ENCODE measurements around the gene SCGB1D1.

Gene SCGB1D1

DNA sequence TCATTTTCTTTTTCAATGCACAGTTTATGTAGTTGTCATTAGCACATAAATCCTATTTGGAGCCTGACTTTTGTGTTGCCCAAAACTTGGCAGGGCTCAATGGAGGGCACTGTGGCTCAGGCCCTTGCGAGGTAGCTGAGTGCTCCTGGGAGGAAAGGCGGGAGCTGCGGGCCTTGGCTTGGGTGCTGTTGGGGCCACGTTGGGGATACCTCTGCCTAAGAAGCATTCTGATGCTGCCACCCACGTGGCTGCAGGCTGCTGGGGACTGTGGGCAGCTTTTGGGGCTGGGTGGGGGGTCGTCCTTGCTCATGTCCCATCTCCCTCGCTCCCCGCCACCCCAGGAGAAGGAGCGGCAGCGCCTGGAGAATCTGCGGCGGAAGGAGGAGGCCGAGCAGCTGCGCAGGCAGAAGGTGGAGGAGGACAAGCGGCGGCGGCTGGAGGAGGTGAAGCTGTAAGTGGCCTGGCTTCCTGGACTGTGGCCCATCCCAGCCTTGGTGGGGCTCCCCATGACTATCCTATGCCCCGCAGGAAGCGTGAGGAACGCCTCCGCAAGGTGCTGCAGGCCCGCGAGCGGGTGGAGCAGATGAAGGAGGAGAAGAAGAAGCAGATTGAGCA lies 45.3 kb upstream of the SCGB1D1 start:
- CTCF ChIA-PET, result no interaction called here

DNA sequence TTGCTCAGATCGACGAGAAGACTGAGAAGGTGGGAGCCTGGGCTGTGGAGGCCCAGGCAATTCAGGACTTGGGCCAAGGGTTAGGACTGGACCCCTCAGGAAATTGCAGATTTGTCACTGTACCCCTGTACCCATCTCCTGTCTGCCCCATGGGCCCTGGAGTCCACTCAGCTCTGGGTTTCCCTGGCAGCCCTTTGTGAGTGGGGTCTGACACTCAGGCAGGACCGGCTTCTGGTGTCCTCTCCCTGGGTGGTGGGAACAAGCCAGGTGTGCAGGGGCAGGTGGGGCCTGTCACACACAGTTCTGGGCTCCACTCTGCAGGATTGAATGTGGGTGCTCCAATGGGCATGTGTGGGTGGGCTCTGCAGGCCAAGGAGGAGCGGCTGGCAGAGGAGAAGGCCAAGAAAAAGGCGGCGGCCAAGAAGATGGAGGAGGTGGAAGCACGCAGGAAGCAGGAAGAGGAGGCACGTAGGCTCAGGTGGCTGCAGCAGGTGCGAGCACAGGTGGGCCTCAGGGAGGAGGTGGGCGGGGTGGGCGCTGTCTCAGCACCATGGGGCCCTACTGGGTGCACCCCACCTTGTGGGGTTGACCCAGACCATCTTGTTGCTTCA lies 44.6 kb upstream of the SCGB1D1 start:
- no peak for TF ChIP-seq TARDBP (IDR thresholded peaks at IDR 0.05)
- no peak for TF ChIP-seq FOXK2 (IDR thresholded peaks at IDR 0.05)
- TF ChIP-seq ELF4 (IDR thresholded peaks at IDR 0.05), result no peak
- no peak for TF ChIP-seq FOXM1 (IDR thresholded peaks at IDR 0.05; ENCODE audit: borderline replicate concordance)
- no peak for TF ChIP-seq CTBP1 (IDR thresholded peaks at IDR 0.05; ENCODE audit: borderline replicate concordance)
- no peak for TF ChIP-seq BHLHE40 (IDR thresholded peaks at IDR 0.05; ENCODE audit: borderline replicate concordance)
- no peak for TF ChIP-seq NFRKB (IDR thresholded peaks at IDR 0.05)
- no peak for TF ChIP-seq FOXA1 (IDR thresholded peaks at IDR 0.05)
- TF ChIP-seq ZNF384 (IDR thresholded peaks at IDR 0.05), result no peak
- no peak for TF ChIP-seq PKNOX1 (IDR thresholded peaks at IDR 0.05)
- TF ChIP-seq L3MBTL2 (conservative IDR thresholded peaks at IDR 0.05), result no peak
- no peak for TF ChIP-seq HDGF (IDR thresholded peaks at IDR 0.05; ENCODE audit: borderline replicate concordance)
- no peak for TF ChIP-seq LEF1 (IDR thresholded peaks at IDR 0.05; ENCODE audit: borderline replicate concordance)
- no peak for TF ChIP-seq SP1 (IDR thresholded peaks at IDR 0.05)
- no peak for TF ChIP-seq ARNT (IDR thresholded peaks at IDR 0.05)
- no peak for TF ChIP-seq SUZ12 (IDR thresholded peaks at IDR 0.05)
- ChIA-PET CTCF (no interaction called here), POLR2A (no interaction called here)
- no peak for DNase-seq (ENCODE audit: extremely low spot score)

More for the DNA sequence above, 45.3 kb upstream of the SCGB1D1 start:
- TF ChIP-seq CTBP1 (IDR thresholded peaks at IDR 0.05; ENCODE audit: borderline replicate concordance) (no peak), ELF4 (IDR thresholded peaks at IDR 0.05) (no peak)
- no peak for DNase-seq (ENCODE audit: extremely low spot score)
- POLR2A ChIA-PET, result interaction anchor here (1.1 kb wide), 1 partner anchor 21 kb away, joined by 3 read pairs; the partner anchor contains the start of gene INCENP

- DNase-seq (ENCODE audit: extremely low spot score), result no peak
- no peak for TF ChIP-seq FOXA1 (IDR thresholded peaks at IDR 0.05)
- TF ChIP-seq SP1 (IDR thresholded peaks at IDR 0.05), result no peak
- no peak for TF ChIP-seq NFRKB (IDR thresholded peaks at IDR 0.05)
- TF ChIP-seq ARNT (IDR thresholded peaks at IDR 0.05), result no peak
- no peak for TF ChIP-seq HDGF (IDR thresholded peaks at IDR 0.05; ENCODE audit: borderline replicate concordance)
- TF ChIP-seq PKNOX1 (IDR thresholded peaks at IDR 0.05), result no peak
- TF ChIP-seq FOXK2 (IDR thresholded peaks at IDR 0.05), result no peak
- TF ChIP-seq SUZ12 (IDR thresholded peaks at IDR 0.05), result no peak
- POLR2A ChIA-PET, result no interaction called here
- CTCF ChIA-PET, result no interaction called here
These were observed 43.4 kb upstream of the SCGB1D1 start for GRCh38 chr11:62146476-62147200.

DNA sequence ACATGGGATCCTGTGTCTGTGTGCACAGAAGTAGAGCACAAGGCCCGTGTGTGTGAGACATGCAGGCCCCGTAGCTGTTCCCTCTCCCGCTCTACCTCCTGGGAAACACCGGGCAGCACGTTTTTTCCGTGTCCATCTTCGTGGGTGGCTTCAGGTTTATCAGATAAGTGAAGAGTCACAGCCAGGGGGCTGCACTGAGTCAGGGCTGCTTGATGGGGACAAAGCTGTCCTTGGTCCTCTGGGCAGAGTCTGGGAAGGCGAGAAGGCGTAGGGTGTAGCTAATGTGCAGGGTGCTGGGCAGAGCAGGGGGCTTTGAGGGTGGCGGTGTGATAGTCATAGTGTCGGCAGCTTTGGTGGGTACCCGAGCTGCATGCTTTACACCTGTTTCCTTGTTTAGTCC lies 42.5 kb upstream of the SCGB1D1 start:
- TF ChIP-seq CTBP1 (IDR thresholded peaks at IDR 0.05; ENCODE audit: borderline replicate concordance), result no peak
- no peak for TF ChIP-seq HDGF (IDR thresholded peaks at IDR 0.05; ENCODE audit: borderline replicate concordance)
- no peak for TF ChIP-seq L3MBTL2 (conservative IDR thresholded peaks at IDR 0.05)
- no peak for TF ChIP-seq ELF4 (IDR thresholded peaks at IDR 0.05)
- no peak for TF ChIP-seq TARDBP (IDR thresholded peaks at IDR 0.05)
- TF ChIP-seq SP1 (IDR thresholded peaks at IDR 0.05), result no peak
- TF ChIP-seq ZNF384 (IDR thresholded peaks at IDR 0.05), result no peak
- TF ChIP-seq ARNT (IDR thresholded peaks at IDR 0.05), result no peak
- no peak for TF ChIP-seq NFRKB (IDR thresholded peaks at IDR 0.05)
- TF ChIP-seq LEF1 (IDR thresholded peaks at IDR 0.05; ENCODE audit: borderline replicate concordance), result no peak
- no peak for TF ChIP-seq FOXA1 (IDR thresholded peaks at IDR 0.05)
- TF ChIP-seq BHLHE40 (IDR thresholded peaks at IDR 0.05; ENCODE audit: borderline replicate concordance), result no peak
- no peak for TF ChIP-seq FOXM1 (IDR thresholded peaks at IDR 0.05; ENCODE audit: borderline replicate concordance)
- no peak for TF ChIP-seq FOXK2 (IDR thresholded peaks at IDR 0.05)
- no peak for TF ChIP-seq SUZ12 (IDR thresholded peaks at IDR 0.05)
- ChIA-PET CTCF (interaction anchor here (1.1 kb wide), 1 partner anchor 39 kb away, joined by 4 read pairs; no protein-coding TSS in a partner anchor), POLR2A (no interaction called here)
- DNase-seq (ENCODE audit: extremely low spot score), result no peak

GRCh38 chr11:62148271-62148980 lies 41.6 kb upstream of the SCGB1D1 start:
- POLR2A ChIA-PET, result no interaction called here
- DNase-seq (ENCODE audit: extremely low spot score), result no peak
- TF ChIP-seq FOXA1 (IDR thresholded peaks at IDR 0.05) (no peak), BHLHE40 (IDR thresholded peaks at IDR 0.05; ENCODE audit: borderline replicate concordance) (no peak), NFRKB (IDR thresholded peaks at IDR 0.05) (no peak), SP1 (IDR thresholded peaks at IDR 0.05) (no peak), TARDBP (IDR thresholded peaks at IDR 0.05) (no peak), FOXM1 (IDR thresholded peaks at IDR 0.05; ENCODE audit: borderline replicate concordance) (no peak), L3MBTL2 (conservative IDR thresholded peaks at IDR 0.05) (no peak), HDGF (IDR thresholded peaks at IDR 0.05; ENCODE audit: borderline replicate concordance) (no peak), SUZ12 (IDR thresholded peaks at IDR 0.05) (no peak), ELF4 (IDR thresholded peaks at IDR 0.05) (no peak), ARNT (IDR thresholded peaks at IDR 0.05) (no peak), ZNF384 (IDR thresholded peaks at IDR 0.05) (no peak), PKNOX1 (IDR thresholded peaks at IDR 0.05) (no peak), LEF1 (IDR thresholded peaks at IDR 0.05; ENCODE audit: borderline replicate concordance) (no peak)
- CTCF ChIA-PET, result interaction anchor here (1.1 kb wide), 1 partner anchor 40 kb away, joined by 4 read pairs; no protein-coding TSS in a partner anchor

Measured in HEK293T (cell line).